ENCODE data around the gene RNF133.

RNF133 gene

DNA sequence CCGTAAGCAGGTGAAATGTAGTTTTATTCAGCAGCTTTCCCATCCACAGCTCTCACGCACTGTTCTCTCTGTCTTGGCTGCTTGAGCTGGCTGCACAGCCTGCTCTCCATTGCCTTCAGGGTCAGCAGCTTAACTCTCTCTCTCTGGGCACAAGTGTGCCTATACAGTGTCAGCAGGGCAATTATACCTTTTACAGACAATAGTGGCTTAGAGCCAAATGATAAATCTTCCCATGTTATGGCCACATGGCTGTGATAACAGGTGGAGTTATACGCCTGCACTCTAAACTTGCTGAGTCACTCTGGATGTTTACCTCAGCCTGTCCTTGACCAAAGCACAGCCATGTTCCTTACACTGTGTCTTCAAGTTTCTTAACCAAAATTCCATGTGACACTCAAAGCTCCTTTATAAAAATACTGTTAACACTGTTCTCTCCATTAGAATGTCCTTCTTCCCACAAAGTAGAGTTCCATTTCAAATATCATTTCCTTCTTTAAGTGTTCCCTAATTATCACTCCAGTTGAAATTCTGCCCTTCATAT is 6.1 kb downstream of the RNF133 start:
- H3K4me3 ChIP-seq (ENCODE audit: low read depth, low read length): no peak overlapping the region
- in situ Hi-C loops (cut with HindIII; ENCODE audit: low sequenced_read_pairs): no loop called here
- no peak for DNase-seq (ENCODE audit: low read depth, low spot score)
- TF ChIP-seq, protein P1, sequence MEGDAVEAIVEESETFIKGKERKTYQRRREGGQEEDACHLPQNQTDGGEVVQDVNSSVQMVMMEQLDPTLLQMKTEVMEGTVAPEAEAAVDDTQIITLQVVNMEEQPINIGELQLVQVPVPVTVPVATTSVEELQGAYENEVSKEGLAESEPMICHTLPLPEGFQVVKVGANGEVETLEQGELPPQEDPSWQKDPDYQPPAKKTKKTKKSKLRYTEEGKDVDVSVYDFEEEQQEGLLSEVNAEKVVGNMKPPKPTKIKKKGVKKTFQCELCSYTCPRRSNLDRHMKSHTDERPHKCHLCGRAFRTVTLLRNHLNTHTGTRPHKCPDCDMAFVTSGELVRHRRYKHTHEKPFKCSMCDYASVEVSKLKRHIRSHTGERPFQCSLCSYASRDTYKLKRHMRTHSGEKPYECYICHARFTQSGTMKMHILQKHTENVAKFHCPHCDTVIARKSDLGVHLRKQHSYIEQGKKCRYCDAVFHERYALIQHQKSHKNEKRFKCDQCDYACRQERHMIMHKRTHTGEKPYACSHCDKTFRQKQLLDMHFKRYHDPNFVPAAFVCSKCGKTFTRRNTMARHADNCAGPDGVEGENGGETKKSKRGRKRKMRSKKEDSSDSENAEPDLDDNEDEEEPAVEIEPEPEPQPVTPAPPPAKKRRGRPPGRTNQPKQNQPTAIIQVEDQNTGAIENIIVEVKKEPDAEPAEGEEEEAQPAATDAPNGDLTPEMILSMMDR (IDR thresholded peaks at IDR 0.05; ENCODE audit: low read depth, low read length): no peak

DNA sequence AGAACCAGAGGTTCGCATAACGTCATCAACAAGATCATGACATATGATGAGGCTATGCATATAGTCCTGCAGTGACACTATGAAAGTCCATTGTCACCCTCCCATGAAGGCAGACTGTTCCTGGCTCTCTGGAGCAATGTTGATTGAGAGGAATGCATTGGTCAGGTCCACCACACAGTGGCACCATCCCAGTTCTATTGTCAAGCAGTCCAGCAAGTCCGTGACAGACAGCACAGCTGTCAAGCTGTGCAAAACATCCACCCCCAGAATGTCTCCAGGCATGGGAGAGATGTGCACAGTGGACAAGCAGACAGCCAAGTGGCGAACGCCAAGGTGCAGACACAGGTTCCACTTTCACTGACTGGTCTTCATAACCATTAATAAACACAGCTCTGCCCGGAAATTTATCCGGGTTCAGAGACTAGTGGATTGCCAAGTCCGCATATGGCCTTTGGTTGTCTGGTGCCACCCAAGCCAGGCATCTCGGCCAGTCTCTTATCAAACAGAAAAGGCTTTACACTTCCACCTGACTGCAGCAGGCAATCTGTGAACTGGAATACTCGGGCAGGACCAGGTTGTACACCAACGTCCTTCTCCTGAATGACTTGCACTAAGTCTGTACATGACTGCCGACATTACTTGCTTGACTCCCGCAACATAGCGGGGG is 7.2 kb downstream of the RNF133 start:
- in situ Hi-C loops (cut with HindIII; ENCODE audit: low sequenced_read_pairs): no loop called here
- TF ChIP-seq, protein P1 (IDR thresholded peaks at IDR 0.05; ENCODE audit: low read depth, low read length): no peak
- H3K4me3 ChIP-seq (ENCODE audit: low read depth, low read length): no peak overlapping the region
- DNase-seq (ENCODE audit: low read depth, low spot score): no peak

DNA sequence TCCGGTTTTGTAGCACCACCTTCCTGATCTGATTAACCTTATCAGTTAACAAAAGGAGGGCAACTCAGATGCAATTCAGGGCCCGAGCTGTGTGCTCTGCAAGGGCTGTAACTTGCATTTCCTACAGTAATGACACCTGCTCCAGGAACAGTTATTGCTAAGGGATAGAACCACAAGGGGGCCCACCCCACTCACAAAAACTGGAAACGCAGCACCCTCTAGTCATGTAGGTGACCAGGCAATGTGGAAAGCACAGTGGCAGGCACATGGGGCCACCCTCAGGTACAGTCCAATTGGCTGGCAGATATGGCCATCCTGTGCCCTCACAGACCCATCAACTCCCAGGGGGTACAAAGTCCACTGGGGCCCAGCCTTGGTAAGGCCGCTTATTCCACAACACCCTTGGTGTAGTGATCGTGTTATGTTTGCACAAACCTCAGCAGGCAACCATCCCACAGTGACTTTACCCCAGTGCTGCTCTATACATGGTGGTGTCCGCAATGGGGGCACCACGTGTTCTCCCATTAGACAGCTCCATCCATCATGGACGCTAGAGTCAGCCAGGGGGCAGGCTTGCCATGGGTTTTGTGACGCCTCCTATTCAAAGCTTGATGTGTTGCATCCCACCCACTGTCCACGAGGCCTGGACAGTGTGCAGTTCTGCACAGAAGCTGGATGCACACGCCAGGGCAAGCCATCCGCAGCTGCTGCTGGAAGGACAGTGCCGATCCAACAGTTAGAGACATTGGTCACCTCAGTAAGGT is 9.4 kb downstream of the RNF133 start:
- in situ Hi-C loops (cut with HindIII; ENCODE audit: low sequenced_read_pairs): no loop called here
- no peak overlapping the region for H3K4me3 ChIP-seq (ENCODE audit: low read depth, low read length)
- TF ChIP-seq, protein P1 (IDR thresholded peaks at IDR 0.05; ENCODE audit: low read depth, low read length): no peak
- DNase-seq (ENCODE audit: low read depth, low spot score): no peak

DNA sequence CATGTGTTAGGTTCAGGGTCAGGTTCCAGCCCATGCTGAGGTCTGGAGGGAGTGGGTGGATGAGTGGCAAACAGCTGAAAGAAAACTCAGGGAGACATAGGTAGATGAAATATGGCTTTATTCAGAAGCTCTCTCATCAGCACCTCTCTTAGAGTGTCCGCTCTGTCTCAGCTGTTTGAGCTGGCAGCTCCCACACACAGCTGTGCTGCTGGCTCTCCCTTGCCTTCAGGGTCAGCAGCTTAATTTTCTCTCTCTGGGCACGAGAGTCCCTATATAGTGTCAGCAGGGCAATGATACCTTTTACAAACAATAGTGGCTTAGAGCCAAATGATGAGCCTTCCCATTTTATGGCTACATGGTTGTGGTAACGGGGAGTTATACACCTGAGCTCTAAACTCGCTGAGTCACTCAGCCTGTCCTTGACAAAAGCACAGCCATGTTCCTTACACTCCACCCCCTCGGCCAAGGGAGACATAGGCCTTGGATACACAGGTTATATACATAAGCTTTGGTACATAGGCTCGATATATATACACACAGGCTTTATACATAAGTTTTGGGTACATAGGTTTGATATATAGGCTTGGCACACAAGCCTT is 10.4 kb downstream of the RNF133 start:
- H3K4me3 ChIP-seq (ENCODE audit: low read depth, low read length): no peak overlapping the region
- in situ Hi-C loops (cut with HindIII; ENCODE audit: low sequenced_read_pairs): no loop called here
- DNase-seq (ENCODE audit: low read depth, low spot score): no peak
- TF ChIP-seq, protein P1 (IDR thresholded peaks at IDR 0.05; ENCODE audit: low read depth, low read length): no peak

DNA sequence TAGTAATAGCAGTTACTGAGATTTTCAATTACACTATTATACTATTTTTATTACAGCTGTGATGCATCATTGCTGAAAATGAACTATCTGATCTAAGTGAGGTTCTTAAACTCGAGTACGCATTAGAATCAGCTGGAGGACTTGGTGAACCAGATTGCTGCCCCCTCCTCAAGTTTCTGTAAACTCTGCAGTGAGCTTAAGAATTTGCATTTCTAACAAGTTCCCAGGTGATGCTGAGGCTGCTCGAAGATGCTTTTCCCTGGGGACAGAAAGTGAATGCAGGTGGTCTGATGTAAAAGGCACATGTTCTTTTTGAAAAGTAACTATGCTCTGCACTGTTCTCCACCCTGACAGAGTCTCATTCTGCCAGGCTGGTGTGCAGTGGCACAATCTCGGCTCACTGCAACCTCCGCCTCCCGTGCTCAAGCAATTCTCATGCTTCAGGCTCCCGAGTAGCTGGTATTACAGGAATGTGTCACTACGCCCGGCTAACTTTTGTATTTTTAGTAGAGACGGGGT is 12.5 kb downstream of the RNF133 start:
- DNase-seq (ENCODE audit: low read depth, low spot score): no peak
- in situ Hi-C loops (cut with HindIII; ENCODE audit: low sequenced_read_pairs): no loop called here
- no peak overlapping the region for H3K4me3 ChIP-seq (ENCODE audit: low read depth, low read length)
- TF ChIP-seq, protein P1 (IDR thresholded peaks at IDR 0.05; ENCODE audit: low read depth, low read length): no peak

DNA sequence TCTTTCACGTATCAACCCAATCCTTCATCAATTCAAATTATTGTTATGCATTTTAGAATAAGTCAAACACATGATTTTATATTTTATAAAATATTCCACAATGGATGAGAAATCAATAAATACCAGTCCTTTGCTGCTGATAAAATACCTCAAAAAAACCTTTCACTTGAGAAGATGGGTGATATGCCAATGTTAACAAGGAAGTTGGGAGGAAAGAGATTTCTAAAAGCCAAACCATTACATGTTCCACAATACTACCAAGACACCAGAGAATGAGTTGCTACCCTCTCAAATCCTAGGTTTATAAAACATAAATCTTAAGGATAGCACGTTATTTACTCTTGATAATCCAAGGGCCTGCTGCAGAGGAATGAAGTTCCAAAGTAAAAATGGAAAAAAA is 14.4 kb downstream of the RNF133 start:
- no peak for DNase-seq (ENCODE audit: low read depth, low spot score)
- in situ Hi-C loops (cut with HindIII; ENCODE audit: low sequenced_read_pairs): no loop called here
- no peak overlapping the region for H3K4me3 ChIP-seq (ENCODE audit: low read depth, low read length)
- TF ChIP-seq, protein P1 (IDR thresholded peaks at IDR 0.05; ENCODE audit: low read depth, low read length): no peak

Measured in astrocyte of the spinal cord (primary cell).